K562 (cell line): ENCODE results near the gene ANKRD13B. TPM values are rescaled to one million over a fixed set of nuclear protein-coding genes. Genes with fewer than 3 reads are reported as not detected.

ENCODE experiments used
- CREM ChIP-seq: IDR thresholded peaks from 2 replicates; pipeline ENCODE4 v1.6.1; 2014; ENCODE audit warnings: antibody characterized with exemption, low read depth
- IRF2 ChIP-seq: sonication (generic); formaldehyde crosslinking; IDR thresholded peaks from 2 replicates; pipeline ENCODE4 v1.8.1; 2022; ENCODE audit warnings: mild to moderate bottlenecking, missing genetic modification reagents
- JUN ChIP-seq, 2 experiments: sonication (generic) in 1 of 2; formaldehyde crosslinking in 1 of 2; IDR thresholded peaks; 2 replicates each; pipeline versions ENCODE4 v1.6.1 to v1.8.0; 2012 to 2022; ENCODE audit warnings: borderline replicate concordance in 2 of 2, mild to moderate bottlenecking in 2 of 2, improper control_type of control experiment in 1 of 2, low read depth in 1 of 2, low read length in 1 of 2, missing genetic modification reagents in 1 of 2
- PBX2 ChIP-seq, 2 experiments: IDR thresholded peaks in 1 of 2; conservative IDR thresholded peaks in 1 of 2; 2 replicates each; pipeline ENCODE4 v1.6.1; 2016; ENCODE audit warnings: low read depth in 2 of 2, mild to moderate bottlenecking in 1 of 2, missing compliant biosample characterization in 1 of 2, missing genetic modification characterization in 1 of 2, moderate library complexity in 1 of 2
- PHB ChIP-seq: fragments of 250-450 bp; sonication (Bioruptor Pico); IDR thresholded peaks from 2 replicates; pipeline ENCODE4 v1.5.0; 2021
- STAT5A ChIP-seq: IDR thresholded peaks from 2 replicates; pipeline ENCODE4 v1.6.1; 2012; ENCODE audit warnings: low read length, inconsistent platforms, borderline replicate concordance
- ZBTB34 ChIP-seq: fragments of 250-450 bp; sonication (Bioruptor Pico); IDR thresholded peaks from 2 replicates; pipeline ENCODE4 v1.8.0; 2021; ENCODE audit warnings: mild to moderate bottlenecking, moderate library complexity
- ZNF518B ChIP-seq: fragments of 250-450 bp; sonication (Bioruptor Pico); IDR thresholded peaks from 2 replicates; pipeline ENCODE4 v1.5.0; 2021; ENCODE audit warnings: mild to moderate bottlenecking, moderate library complexity
- ZSCAN29 ChIP-seq: fragments of 450-650 bp; IDR thresholded peaks from 2 replicates; pipeline ENCODE4 v1.6.1; 2017
- polyA plus RNA-seq, 8 experiments: library from polyadenylated mRNA; depleted of rRNA in 4 of 8; stranded (reverse) in 5 of 8; unstranded in 3 of 8; fragments of >200 nt; fragmentation: Nextera tagmentation in 2 of 8; fragmentation: Illumina TruSeq in 1 of 8; extraction: Ambion mirVana in 2 of 8; extraction: Trizol in 1 of 8; gene quantifications; 2 replicates each; pipeline versions ENCODE4 v1.2.1 to v1.2.3, GENCODE V29; 2011 to 2014; ENCODE audit warnings: inconsistent platforms in 1 of 8, missing spikeins in 1 of 8
- total RNA-seq, 7 experiments: library from RNA; depleted of rRNA in 6 of 7; stranded (reverse); fragments of >200 nt in 6 of 7; fragmentation: Illumina TruSeq in 2 of 7; extraction: Trizol in 2 of 7; gene quantifications; 2 replicates each; pipeline versions ENCODE4 v1.2.1 to v1.2.3, GENCODE V29; 2011 to 2021; ENCODE audit warnings: low replicate concordance in 1 of 7

The ANKRD13B gene
- total and polyA plus RNA-seq, 9 of the 15 experiments (the other 6 are each of a cell fraction or from before 2014, with no cell fraction given) = 0.15 to 28.1 (median 4.6) TPM

DNA sequence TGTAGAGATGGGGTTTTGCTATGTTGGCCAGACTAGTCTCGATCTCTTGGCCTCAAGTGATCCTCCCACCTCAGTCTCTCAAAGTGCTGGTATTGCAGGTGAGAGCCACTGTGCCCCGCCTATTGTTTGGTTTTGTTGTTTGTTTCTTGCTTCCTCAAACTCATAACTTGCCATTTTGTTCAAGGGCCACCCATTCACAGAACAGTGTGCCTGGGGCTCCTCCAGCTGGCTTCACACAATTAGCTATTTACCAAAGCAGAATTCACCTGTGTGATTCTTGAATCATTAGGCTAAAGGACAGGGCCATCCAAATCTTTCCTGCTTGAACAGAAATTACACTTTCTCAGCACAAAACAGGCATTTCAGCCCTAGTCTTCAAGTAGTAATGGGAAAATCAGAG, 33.3 kb upstream of the ANKRD13B start (continued):
- TF ChIP-seq ZNF518B (CRISPR knock-in tag) = no peak
- TF ChIP-seq STAT5A = no peak
- TF ChIP-seq IRF2 (CRISPR knock-in tag) = no peak
- TF ChIP-seq PHB = no peak
- no peak for TF ChIP-seq JUN (IDR thresholded peaks at IDR 0.05; ENCODE audit: borderline replicate concordance, low read depth, low read length)
- no peak for TF ChIP-seq JUN (CRISPR knock-in tag; IDR thresholded peaks at IDR 0.05; ENCODE audit: borderline replicate concordance)
- no peak for TF ChIP-seq CREM
- TF ChIP-seq ZSCAN29 = no peak
- no peak for TF ChIP-seq ZBTB34 (CRISPR knock-in tag)
- TF ChIP-seq PBX2 (CRISPR knock-in tag; IDR thresholded peaks at IDR 0.05; ENCODE audit: low read depth) = no peak
- TF ChIP-seq PBX2 (tag; conservative IDR thresholded peaks at IDR 0.05; ENCODE audit: low read depth) = no peak
